ENCODE results near the gene CD6. TPM values are rescaled to one million over a fixed set of nuclear protein-coding genes. Genes with fewer than 3 reads are reported as not detected.

CD6 gene
- total RNA-seq, 1 donor = 176 TPM

DNA sequence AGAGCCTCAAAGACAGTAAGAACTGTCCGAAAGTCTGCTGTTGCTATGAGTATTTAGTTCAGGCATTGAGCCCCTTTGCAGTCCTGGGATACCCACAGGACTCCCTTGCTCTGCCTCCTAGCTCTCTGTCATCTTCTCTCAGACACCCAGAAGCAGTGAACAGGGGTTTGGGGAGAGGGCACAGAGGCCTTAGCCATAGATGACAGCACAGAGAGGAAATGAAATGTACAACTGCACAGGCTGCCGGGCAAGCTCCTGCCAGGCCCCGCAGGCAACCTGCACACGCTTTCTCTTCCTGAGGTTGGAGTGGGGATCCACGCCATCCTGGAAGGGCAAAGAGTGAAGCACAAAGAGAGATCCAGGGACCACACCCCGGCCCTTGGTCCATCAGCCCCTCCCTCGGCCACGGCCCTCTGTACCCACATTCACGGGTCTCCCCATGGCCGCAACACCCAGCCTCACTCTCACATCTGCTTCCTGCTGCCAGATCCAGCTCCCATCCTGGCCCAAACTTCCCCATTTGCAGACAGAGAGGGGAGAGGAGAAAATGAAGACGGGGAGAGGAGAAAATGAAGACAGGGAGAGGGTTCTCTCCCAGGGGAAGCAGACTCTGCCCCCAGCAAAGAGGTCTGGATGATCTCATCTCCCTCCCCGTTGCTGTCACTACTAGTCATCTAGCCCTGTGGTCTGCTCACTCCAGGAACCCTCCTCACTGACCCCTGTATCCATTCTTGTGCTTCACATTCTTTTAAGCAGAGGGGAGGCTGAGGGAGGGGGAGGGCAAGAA is 40.7 kb downstream of the CD6 start:
- Histone ChIP-seq H3K27me3 (ENCODE audit: insufficient read depth, low read length) (no peaks in the 10 kb centered on the region), H3K4me1 (ENCODE audit: insufficient read depth, low read length) (peaks cover 36% of the 10 kb centered on the region), H3K4me3 (ENCODE audit: low read length) (no peak overlapping the region), H3K9me3 (ENCODE audit: low read depth, low read length) (no peaks in the 10 kb centered on the region)

DNA sequence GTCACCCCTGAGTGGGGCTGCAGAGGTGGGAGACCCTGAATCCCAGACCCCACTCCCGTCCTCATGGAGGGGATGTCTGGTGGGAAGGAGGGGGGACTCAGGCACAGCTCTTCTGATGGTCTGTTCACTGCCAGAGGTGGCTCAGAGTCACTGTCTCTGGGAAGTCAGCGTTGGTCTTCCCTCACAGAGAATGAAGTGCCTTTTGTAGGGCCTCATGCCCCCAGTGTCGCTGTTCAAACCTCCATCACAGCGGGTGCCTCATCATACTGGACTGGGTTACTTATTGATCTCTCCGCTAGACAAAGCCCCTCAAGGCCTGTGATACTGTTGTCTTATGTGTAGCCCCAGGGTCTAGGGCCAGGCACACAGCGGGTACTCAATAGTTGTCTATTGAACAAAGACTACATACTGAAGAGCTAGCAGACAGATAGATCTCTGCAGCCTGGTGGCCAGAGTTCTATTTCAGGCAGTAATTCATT is 41.3 kb downstream of the CD6 start:
- Histone ChIP-seq H3K27me3 (ENCODE audit: insufficient read depth, low read length) (no peaks in the 10 kb centered on the region), H3K9me3 (ENCODE audit: low read depth, low read length) (no peaks in the 10 kb centered on the region), H3K4me1 (ENCODE audit: insufficient read depth, low read length) (peaks cover 30% of the 10 kb centered on the region), H3K4me3 (ENCODE audit: low read length) (no peak overlapping the region)

DNA sequence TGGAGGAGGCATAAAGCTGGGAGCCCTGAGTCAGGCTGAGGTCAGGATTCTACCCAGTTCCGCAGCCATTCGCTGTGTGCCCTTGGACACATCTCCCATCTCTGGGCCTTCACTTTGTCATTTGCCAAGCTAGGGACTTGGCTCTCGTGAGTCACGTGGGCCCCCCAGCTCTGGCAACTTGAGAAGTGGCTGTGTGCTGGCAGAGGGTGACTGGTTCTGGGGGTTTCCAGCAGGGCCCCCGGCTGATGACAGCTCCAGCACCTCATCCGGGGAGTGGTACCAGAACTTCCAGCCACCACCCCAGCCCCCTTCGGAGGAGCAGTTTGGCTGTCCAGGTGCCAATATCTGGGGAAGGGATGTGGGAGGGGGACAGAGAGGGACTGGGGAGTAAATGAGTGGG is 46.6 kb downstream of the CD6 start:
- Histone ChIP-seq H3K4me1 (ENCODE audit: insufficient read depth, low read length) (peaks cover 26% of the 10 kb centered on the region), H3K4me3 (ENCODE audit: low read length) (no peak overlapping the region), H3K9me3 (ENCODE audit: low read depth, low read length) (no peaks in the 10 kb centered on the region), H3K27me3 (ENCODE audit: insufficient read depth, low read length) (no peaks in the 10 kb centered on the region)

DNA sequence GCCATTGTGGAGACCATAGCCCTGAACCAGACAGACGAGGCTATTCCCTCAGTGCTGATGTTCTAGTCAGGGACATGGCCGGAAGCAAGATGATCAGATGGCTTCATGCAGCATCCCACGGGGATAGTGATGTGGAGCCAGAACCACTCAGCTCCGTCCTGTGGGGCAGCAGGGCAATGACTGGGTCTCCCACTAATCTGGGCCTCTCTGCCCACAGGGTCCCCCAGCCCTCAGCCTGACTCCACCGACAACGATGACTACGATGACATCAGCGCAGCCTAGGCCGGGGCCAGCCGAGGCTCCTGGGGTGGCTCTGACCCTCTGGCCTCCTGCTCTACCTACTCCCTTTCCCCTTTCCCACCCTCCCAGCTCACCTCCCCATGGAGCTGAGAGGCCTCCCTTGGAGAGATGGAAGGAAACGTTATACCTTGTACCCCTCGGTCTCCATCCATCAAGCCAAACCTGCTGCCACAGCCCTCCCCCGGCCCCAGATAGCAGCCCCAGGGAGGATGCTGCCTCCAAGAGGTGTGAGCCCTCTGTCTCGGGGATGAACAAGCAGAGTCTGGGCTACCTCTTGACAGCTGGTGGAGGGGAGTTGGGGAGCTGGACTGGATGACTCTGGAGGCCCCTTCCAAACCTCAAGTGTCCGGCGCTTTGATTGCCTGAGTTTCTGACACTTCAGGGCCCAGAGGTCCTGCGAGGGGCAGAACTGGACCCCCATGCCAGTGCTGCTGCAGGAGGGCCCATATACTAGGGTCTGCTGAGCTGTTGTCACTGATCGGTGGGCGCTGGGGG is 47.8 kb downstream of the CD6 start:
- H3K4me3 ChIP-seq (ENCODE audit: low read length) = no peak overlapping the region
- H3K9me3 ChIP-seq (ENCODE audit: low read depth, low read length) = no peaks in the 10 kb centered on the region
- H3K4me1 ChIP-seq (ENCODE audit: insufficient read depth, low read length) = peaks cover 35% of the 10 kb centered on the region
- H3K27me3 ChIP-seq (ENCODE audit: insufficient read depth, low read length) = no peaks in the 10 kb centered on the region

DNA sequence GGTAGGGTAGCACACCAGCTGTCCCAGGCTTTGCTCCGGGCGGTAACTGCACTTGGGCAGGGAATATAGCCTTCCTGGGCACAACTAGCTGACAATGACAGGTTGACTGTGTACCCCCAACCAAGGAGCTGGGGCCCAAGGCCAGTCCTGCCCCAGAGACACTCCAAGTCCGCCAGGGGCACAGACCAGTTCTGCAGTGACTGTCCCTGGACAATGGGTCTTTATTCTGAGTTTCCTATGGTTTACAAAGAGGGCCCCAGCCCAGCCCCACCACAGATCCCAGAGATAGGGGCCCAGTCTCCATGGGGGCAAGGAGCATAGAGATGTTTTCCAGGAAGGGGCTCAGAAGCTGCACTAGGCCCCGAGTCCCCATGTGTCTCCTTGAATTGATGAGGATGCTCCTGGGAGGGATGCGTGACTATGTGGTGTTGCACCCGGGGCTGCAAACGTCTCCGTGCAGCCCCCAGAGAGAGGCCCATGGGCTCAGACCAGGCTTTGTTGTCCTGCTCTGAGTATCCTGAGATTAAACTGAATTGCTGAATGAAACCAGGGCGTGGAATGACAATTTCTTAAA is 48.4 kb downstream of the CD6 start:
- Histone ChIP-seq H3K4me1 (ENCODE audit: insufficient read depth, low read length) (peaks cover 37% of the 10 kb centered on the region), H3K27me3 (ENCODE audit: insufficient read depth, low read length) (no peaks in the 10 kb centered on the region), H3K4me3 (ENCODE audit: low read length) (no peak overlapping the region), H3K9me3 (ENCODE audit: low read depth, low read length) (no peaks in the 10 kb centered on the region)

DNA sequence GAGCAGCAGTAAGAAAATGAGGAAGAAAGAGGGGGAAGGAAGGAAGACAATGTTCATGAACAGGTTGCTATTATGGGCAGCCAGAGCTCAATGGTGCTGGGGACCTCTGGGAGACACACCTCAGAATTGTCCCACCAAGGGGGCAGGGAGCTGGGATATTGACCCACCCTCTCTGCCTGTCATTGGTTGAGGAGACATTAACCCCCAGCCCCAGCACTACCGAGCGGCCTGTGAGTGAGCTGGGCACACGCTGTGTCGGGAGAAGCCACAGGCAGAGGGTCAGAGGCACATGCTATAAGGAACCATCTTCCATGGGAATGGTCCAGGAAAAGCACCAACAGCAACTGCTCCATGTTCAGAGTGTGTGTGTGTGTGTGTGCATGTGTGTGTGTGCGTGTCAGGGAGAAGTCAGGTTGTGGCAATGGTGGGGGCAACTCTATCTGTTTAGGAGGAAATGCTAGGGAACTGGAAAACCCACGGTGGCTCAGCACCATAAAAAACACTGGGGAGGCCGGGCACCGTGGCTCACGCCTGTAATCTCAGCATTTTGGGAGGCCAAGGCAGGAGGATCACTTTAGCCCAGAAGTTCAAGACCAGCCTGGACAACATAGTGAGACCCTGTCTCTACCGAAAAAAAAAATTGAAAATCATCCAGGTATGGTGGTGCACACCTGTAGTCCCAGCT is 49.2 kb downstream of the CD6 start:
- peaks cover 45% of the 10 kb centered on the region for H3K4me1 ChIP-seq (ENCODE audit: insufficient read depth, low read length)
- H3K27me3 ChIP-seq (ENCODE audit: insufficient read depth, low read length) = no peaks in the 10 kb centered on the region
- no peaks in the 10 kb centered on the region for H3K9me3 ChIP-seq (ENCODE audit: low read depth, low read length)
- no peak overlapping the region for H3K4me3 ChIP-seq (ENCODE audit: low read length)

DNA sequence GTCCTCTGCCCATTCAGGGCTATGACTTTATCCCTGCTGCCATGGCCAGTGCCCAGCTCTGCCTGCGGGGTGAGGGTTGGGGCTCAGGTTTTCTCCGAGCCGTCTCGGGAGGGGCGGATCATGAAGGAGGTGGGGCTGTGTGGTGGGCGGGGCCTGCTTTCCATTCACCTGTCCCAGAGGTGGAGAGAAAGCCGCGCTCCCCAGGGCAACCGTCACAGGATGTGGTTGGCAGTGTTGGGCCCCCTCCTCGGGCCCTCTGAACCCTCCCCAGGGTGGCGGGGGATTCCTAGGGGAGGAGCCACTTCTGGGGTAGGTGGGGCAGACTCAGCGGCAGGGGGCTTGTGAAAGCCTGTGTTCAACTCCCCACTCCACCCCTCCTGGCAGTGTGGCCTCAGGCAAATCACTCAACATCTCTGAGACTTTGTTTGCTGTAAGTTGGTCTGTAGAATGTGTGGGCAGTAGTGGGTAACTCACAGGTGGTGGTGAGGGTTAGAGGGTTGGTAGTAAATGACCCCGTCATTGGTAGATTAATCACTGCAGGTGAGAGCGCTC is 50.3 kb downstream of the CD6 start:
- Histone ChIP-seq H3K27me3 (ENCODE audit: insufficient read depth, low read length) (no peaks in the 10 kb centered on the region), H3K4me1 (ENCODE audit: insufficient read depth, low read length) (peaks cover 55% of the 10 kb centered on the region), H3K4me3 (ENCODE audit: low read length) (no peak overlapping the region), H3K9me3 (ENCODE audit: low read depth, low read length) (no peaks in the 10 kb centered on the region)

DNA sequence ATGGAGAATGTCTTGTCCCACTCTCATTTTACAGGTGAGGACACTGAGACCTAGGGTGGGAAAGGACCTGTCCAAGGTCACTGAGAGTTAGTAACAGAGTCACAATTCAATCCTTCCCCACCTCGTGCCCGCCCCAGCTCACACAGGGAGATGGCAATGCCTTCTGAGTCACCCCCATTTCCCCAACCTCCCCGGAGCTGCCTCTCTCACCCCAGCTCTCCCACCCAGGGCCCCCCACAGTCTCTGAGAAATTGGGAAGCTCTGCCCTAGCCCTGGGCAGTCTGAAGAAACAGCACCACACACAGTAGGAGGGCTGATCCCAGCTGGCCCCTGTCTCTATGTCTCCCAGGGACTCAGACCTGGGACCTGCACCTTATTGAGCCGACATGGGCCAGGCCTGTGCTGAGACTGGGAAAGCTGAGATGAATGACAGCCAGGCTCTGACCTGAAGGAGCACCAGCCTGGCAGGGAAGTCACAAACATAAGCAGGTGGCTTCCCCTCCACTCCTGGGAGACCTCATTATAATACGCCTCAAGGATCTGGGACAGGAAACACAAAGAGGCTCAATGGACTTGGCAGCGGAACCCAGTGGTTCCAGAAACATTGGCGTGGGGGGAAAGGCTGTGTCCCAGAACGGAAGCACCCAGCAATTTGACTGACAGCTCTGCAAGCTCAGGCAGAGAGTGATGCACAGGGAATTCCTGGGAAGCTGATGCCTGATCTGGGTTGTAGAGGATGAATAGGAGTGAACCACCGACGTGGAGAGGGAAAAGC is 51.0 kb downstream of the CD6 start:
- H3K4me3 ChIP-seq (ENCODE audit: low read length) = no peak overlapping the region
- no peaks in the 10 kb centered on the region for H3K27me3 ChIP-seq (ENCODE audit: insufficient read depth, low read length)
- peaks cover 63% of the 10 kb centered on the region for H3K4me1 ChIP-seq (ENCODE audit: insufficient read depth, low read length)
- no peaks in the 10 kb centered on the region for H3K9me3 ChIP-seq (ENCODE audit: low read depth, low read length)

DNA sequence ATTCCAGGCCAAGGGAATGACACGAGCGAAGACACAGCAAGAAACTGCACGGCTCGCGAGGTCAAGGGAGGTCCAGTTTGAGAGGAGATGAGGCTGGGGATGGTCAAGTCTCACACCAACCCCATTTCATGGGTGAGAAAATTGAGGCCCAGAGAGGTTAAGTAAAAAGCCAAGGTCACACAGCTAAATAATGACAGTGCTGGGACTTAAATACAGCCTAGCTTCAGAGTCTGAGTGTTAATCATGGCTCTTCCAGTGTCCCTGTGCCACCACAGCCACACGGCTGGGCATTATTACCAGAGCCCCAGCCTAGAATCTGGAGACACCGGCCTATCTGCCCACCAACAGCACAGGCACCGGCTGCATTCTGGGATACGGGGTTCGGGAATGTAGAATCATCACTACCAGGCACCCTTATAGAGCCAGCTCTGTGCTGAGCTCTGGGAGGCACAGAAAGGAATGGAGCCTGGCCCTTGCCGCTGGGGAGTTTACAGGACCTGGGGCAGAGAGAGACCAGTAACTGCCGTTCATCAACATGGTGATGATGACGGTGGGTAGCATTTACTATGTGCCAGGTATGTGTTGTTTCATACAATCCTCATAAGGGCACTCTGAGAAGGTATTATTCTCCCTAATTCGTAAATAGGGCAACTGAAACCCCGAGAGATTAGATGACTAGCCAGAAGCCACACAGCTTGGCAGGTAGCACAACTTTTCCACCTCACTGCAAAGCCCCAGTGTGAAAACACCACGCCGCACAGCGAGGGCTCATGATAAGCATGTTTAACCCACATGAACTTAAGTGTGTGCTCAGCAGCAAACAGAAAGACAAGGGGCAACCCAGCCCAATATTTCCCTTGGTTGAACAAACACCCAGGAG is 51.8 kb downstream of the CD6 start:
- H3K4me3 ChIP-seq (ENCODE audit: low read length) = no peak overlapping the region
- no peaks in the 10 kb centered on the region for H3K9me3 ChIP-seq (ENCODE audit: low read depth, low read length)
- H3K27me3 ChIP-seq (ENCODE audit: insufficient read depth, low read length) = no peaks in the 10 kb centered on the region
- peaks cover 71% of the 10 kb centered on the region for H3K4me1 ChIP-seq (ENCODE audit: insufficient read depth, low read length)

DNA sequence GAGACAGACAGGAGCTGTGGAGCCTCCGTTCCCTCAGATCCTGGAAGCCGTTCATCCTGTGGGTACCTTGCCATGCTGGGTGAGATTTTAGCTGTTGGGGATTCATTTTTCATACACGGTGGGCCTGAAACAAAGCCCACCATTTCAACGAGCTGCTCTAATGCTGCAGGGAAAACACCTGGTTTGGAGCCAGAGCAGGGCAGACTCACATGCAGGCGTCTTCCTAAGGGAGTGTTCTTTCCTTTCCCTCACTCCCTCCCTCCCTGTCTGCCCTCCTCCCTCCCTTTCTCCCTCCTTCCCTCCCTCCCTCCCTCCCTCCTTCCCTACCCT is 52.5 kb downstream of the CD6 start:
- Histone ChIP-seq H3K9me3 (ENCODE audit: low read depth, low read length) (no peaks in the 10 kb centered on the region), H3K4me1 (ENCODE audit: insufficient read depth, low read length) (peaks cover 77% of the 10 kb centered on the region), H3K4me3 (ENCODE audit: low read length) (no peak overlapping the region), H3K27me3 (ENCODE audit: insufficient read depth, low read length) (no peaks in the 10 kb centered on the region)

DNA sequence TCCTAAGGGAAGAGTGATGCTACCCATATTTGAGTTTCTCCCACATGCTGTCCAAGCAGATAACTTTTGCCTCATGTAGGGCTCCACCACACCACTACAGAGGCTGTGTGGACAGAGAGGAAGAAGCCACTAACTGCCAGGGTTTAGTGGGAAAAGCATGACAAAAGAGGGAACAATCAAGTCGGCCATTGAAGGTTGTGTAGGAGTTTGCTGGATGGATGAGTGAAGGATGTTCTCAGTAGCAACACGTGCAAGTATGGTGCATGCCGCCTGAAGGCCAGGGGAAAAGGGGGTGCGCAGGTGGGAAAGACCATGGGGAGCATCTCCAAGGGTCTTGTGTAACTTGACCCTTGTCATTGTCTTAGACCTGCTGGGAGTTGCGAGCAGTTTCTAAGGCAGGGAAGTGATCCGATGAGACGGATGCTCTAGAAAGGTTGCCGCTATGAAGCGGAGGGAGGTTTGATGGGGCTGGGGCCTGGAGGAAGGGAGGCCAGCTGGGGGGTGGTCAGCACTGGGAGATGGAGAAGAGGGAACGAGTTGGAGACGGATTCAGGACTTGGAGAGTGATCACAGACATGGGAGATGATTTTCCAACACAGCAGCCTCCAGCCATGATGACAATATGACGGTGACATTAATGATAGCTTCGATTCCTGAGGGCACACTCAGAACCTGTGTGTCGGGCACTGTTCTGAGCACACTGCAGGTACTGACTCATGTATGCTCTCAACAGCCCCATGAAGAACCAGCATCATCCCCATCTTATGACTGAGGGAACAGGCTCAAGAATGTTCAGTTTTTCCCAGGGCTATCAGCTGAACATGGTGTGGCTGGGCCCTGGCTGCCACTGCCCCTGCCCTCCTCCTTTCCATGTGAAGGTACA is 53.7 kb downstream of the CD6 start:
- H3K27me3 ChIP-seq (ENCODE audit: insufficient read depth, low read length) = no peaks in the 10 kb centered on the region
- H3K9me3 ChIP-seq (ENCODE audit: low read depth, low read length) = no peaks in the 10 kb centered on the region
- no peak overlapping the region for H3K4me3 ChIP-seq (ENCODE audit: low read length)
- peaks cover 84% of the 10 kb centered on the region for H3K4me1 ChIP-seq (ENCODE audit: insufficient read depth, low read length)

DNA sequence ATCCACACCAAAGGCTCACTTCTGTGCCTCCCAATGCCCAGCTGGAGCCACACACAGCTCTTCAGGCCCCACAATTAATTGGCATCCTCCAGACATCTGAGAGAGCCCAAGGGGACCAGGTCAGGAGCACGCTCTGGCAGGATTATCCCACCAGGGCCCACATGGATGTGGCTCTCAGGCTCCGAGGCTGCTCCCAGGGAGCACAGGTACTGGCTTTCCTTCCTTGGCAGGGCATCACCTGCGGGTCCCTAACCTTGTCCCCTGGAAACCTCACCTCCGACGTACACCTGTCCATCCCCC is 54.3 kb downstream of the CD6 start:
- Histone ChIP-seq H3K4me1 (ENCODE audit: insufficient read depth, low read length) (peaks cover 81% of the 10 kb centered on the region), H3K9me3 (ENCODE audit: low read depth, low read length) (no peaks in the 10 kb centered on the region), H3K4me3 (ENCODE audit: low read length) (no peak overlapping the region), H3K27me3 (ENCODE audit: insufficient read depth, low read length) (no peaks in the 10 kb centered on the region)
